A549 (cell line): ENCODE data around the gene SBF1. TPM values are rescaled to one million over a fixed set of nuclear protein-coding genes. Genes with fewer than 3 reads are reported as not detected.

Source experiments
- ATAC-seq, 2 experiments: fragments of 200-7000 bp in 1 of 2; fragments of >200 bp in 1 of 2; cut with Nextera tagmentation in 1 of 2; cut with Tn5 transposase in 1 of 2; 3 replicates each; pipeline versions ENCODE4 v1.8.0 to v1.9.1; 2018 to 2020; ENCODE audit warnings: mild to moderate bottlenecking in 1 of 2, moderate library complexity in 1 of 2
- CTCF ChIA-PET: fragments of 300-600 bp; sonication (Branson Sonifier 250); formaldehyde crosslinking; extraction: SDS; loops from one replicate; lab custom pipeline; 2021; ENCODE audit warnings: antibody characterized with exemption, inconsistent platforms; lab: Yijun Ruan, JAX
- POLR2A ChIA-PET: fragments of 350-600 bp; formaldehyde crosslinking; extraction: SDS; loops from one replicate; lab custom pipeline; 2021; ENCODE audit warnings: antibody characterized with exemption, inconsistent platforms; lab: Yijun Ruan, JAX
- DNase-seq, 2 experiments: peaks; one replicate each; pipeline versions ENCODE4 v3.0.0 to v3.0.0-alpha.2; 2011 to 2016; ENCODE audit warnings: low read depth in 1 of 2, low spot score in 1 of 2
- FAIRE-seq: peaks from 2 replicates; lab custom pipeline; 2011; peaks lifted over from hg19 to GRCh38; lab: Jason Lieb, UNC
- H3K27ac ChIP-seq, 2 experiments: fragments of >200 bp; sonication (Bioruptor Twin); formaldehyde crosslinking; 3 replicates each; pipeline ENCODE4 v1.5.1; 2016 to 2017
- H3K4me1 ChIP-seq: fragments of >200 bp; sonication (Bioruptor Twin); formaldehyde crosslinking; 3 replicates; pipeline ENCODE4 v1.6.1; 2016
- H3K4me2 ChIP-seq: fragments of >200 bp; sonication (Bioruptor Twin); formaldehyde crosslinking; 3 replicates; pipeline ENCODE4 v1.6.1; 2016
- H3K4me3 ChIP-seq: fragments of >200 bp; sonication (Bioruptor Twin); formaldehyde crosslinking; 3 replicates; pipeline ENCODE4 v1.5.1; 2016
- H3K9me3 ChIP-seq: fragments of >200 bp; sonication (Bioruptor Twin); formaldehyde crosslinking; 3 replicates; pipeline ENCODE4 v1.6.1; 2016
- ATOH8 ChIP-seq: fragments of 250-450 bp; sonication (Bioruptor Pico); IDR thresholded peaks from 2 replicates; pipeline ENCODE4 v1.5.0; 2020; ENCODE audit warnings: low read depth, mild to moderate bottlenecking, moderate library complexity
- BCL3 ChIP-seq: fragments of >200 bp; sonication (Bioruptor Twin); formaldehyde crosslinking; IDR thresholded peaks from 3 replicates; pipeline ENCODE4 v1.6.1; 2016
- CBX2 ChIP-seq: fragments of 200-600 bp; sonication (generic); IDR thresholded peaks from 2 replicates; pipeline ENCODE4 v1.6.1; 2016; ENCODE audit warnings: low read depth, mild to moderate bottlenecking, borderline replicate concordance
- CBX8 ChIP-seq: fragments of 200-600 bp; sonication (generic); IDR thresholded peaks from 2 replicates; pipeline ENCODE4 v1.6.1; 2016
- CEBPB ChIP-seq, 2 experiments: fragments of >200 bp in 1 of 2; sonication (Bioruptor Twin) in 1 of 2; formaldehyde crosslinking in 1 of 2; IDR thresholded peaks; 2 replicates each; pipeline ENCODE4 v1.6.1; 2012 to 2016
- CHD2 ChIP-seq: fragments of 150-350 bp; IDR thresholded peaks from 2 replicates; pipeline ENCODE4 v1.6.1; 2014; ENCODE audit warnings: low read length; ENCODE audit not compliant: partially characterized antibody
- EHMT2 ChIP-seq: fragments of 200-600 bp; sonication (generic); IDR thresholded peaks from 2 replicates; pipeline ENCODE4 v1.6.1; 2016; ENCODE audit warnings: antibody characterized with exemption, low read depth, mild to moderate bottlenecking, moderate library complexity
- EP300 ChIP-seq, 2 experiments: fragments of >200 bp; sonication (Bioruptor Twin); formaldehyde crosslinking; IDR thresholded peaks; 2 replicates in 1 of 2; 3 replicates in 1 of 2; pipeline ENCODE4 v1.6.1; 2016 to 2017
- ESRRA ChIP-seq: fragments of 150-350 bp; IDR thresholded peaks from 2 replicates; pipeline ENCODE4 v1.6.1; 2014; ENCODE audit warnings: mild to moderate bottlenecking, low read length, borderline replicate concordance
- FOSL2 ChIP-seq, 2 experiments: fragments of 450-650 bp in 1 of 2; fragments of >200 bp in 1 of 2; sonication (Bioruptor Twin) in 1 of 2; formaldehyde crosslinking; IDR thresholded peaks; 2 replicates each; pipeline versions ENCODE4 v1.5.0 to v1.6.1; 2016 to 2020; ENCODE audit warnings: mild to moderate bottlenecking in 1 of 2, moderate library complexity in 1 of 2
- FOXS1 ChIP-seq: fragments of 250-450 bp; sonication (Bioruptor Pico); IDR thresholded peaks from 2 replicates; pipeline ENCODE4 v1.5.0; 2020; ENCODE audit warnings: mild to moderate bottlenecking, moderate library complexity
- HOXA7 ChIP-seq: fragments of 250-450 bp; sonication (Bioruptor Pico); IDR thresholded peaks from 2 replicates; pipeline ENCODE4 v1.5.0; 2020; ENCODE audit warnings: mild to moderate bottlenecking, moderate library complexity
- JUN ChIP-seq, 2 experiments: fragments of >200 bp; sonication (Bioruptor Twin); formaldehyde crosslinking; IDR thresholded peaks; 2 replicates in 1 of 2; 3 replicates in 1 of 2; pipeline ENCODE4 v1.6.1; 2016 to 2017
- KDM1A ChIP-seq: fragments of 200-600 bp; sonication (generic); IDR thresholded peaks from 2 replicates; pipeline ENCODE4 v1.6.1; 2016; ENCODE audit warnings: low read depth, mild to moderate bottlenecking
- KDM5A ChIP-seq: fragments of 200-600 bp; sonication (generic); IDR thresholded peaks from 2 replicates; pipeline ENCODE4 v1.6.1; 2016; ENCODE audit warnings: antibody characterized with exemption, mild to moderate bottlenecking
- NPAS2 ChIP-seq: fragments of 250-450 bp; sonication (Bioruptor Pico); IDR thresholded peaks from 2 replicates; pipeline ENCODE4 v1.8.0; 2022; ENCODE audit warnings: mild to moderate bottlenecking, moderate library complexity, borderline replicate concordance
- RAD21 ChIP-seq, 2 experiments: fragments of >200 bp in 1 of 2; sonication (Bioruptor Twin) in 1 of 2; formaldehyde crosslinking in 1 of 2; IDR thresholded peaks in 1 of 2; conservative IDR thresholded peaks in 1 of 2; 2 replicates in 1 of 2; 3 replicates in 1 of 2; pipeline ENCODE4 v1.6.1; 2012 to 2018; ENCODE audit warnings: inconsistent platforms in 1 of 2
- RARB ChIP-seq: fragments of 250-450 bp; sonication (Bioruptor Pico); IDR thresholded peaks from 2 replicates; pipeline ENCODE4 v1.8.0; 2021; ENCODE audit warnings: mild to moderate bottlenecking, moderate library complexity
- RCOR1 ChIP-seq: fragments of 150-350 bp; IDR thresholded peaks from 2 replicates; pipeline ENCODE4 v1.6.1; 2014; ENCODE audit warnings: antibody characterized with exemption, low read length, low read depth
- RFX5 ChIP-seq: fragments of 450-650 bp; IDR thresholded peaks from 2 replicates; pipeline ENCODE4 v1.7.1; 2014; ENCODE audit warnings: antibody characterized with exemption, mild to moderate bottlenecking, moderate library complexity
- RNF2 ChIP-seq: fragments of 200-600 bp; sonication (generic); IDR thresholded peaks from 2 replicates; pipeline ENCODE4 v1.6.1; 2016; ENCODE audit warnings: low read depth, mild to moderate bottlenecking, antibody characterized with exemption, moderate library complexity, borderline replicate concordance
- SREBF2 ChIP-seq: fragments of 450-650 bp; IDR thresholded peaks from 2 replicates; pipeline ENCODE4 v1.6.1; 2014; ENCODE audit warnings: mild to moderate bottlenecking, moderate library complexity
- TP53 ChIP-seq: fragments of 250-450 bp; sonication (Bioruptor Pico); IDR thresholded peaks from 2 replicates; pipeline ENCODE4 v1.5.0; 2021; ENCODE audit warnings: mild to moderate bottlenecking, moderate library complexity
- USF2 ChIP-seq: fragments of 450-650 bp; IDR thresholded peaks from 2 replicates; pipeline ENCODE4 v1.6.1; 2014; ENCODE audit warnings: antibody characterized with exemption
- ZC3H11A ChIP-seq: fragments of 450-650 bp; IDR thresholded peaks from 2 replicates; pipeline ENCODE4 v1.6.1; 2014; ENCODE audit warnings: antibody characterized with exemption, mild to moderate bottlenecking
- ZSCAN20 ChIP-seq: fragments of 250-450 bp; sonication (Bioruptor Pico); IDR thresholded peaks from 2 replicates; pipeline ENCODE4 v1.8.0; 2022; ENCODE audit warnings: mild to moderate bottlenecking, moderate library complexity
- WGBS: methylation state at CpG from one replicate; pipeline ENCODE4 v1.1.6; 2017; ENCODE audit errors: missing lambda C conversion rate; 5-methylcytosine and 5-hydroxymethylcytosine counted together
- polyA plus RNA-seq, 4 experiments: library from polyadenylated mRNA; depleted of rRNA in 3 of 4; stranded (reverse); fragments of >200 nt; fragmentation: RNase III in 1 of 4; extraction: RNeasy Plus Mini Kit Qiagen cat#74134 plus additional on column Dnase treatment in 1 of 4; gene quantifications; 2 replicates in 3 of 4; 3 replicates in 1 of 4; pipeline ENCODE4 v1.2.3, GENCODE V29; 2011 to 2017
- TF ChIP-seq, protein P1 (sequence below): IDR thresholded peaks from 2 replicates; pipeline ENCODE4 v1.6.1; 2012; ENCODE audit warnings: low read depth, borderline replicate concordance
- TF ChIP-seq, protein P2 (sequence below): fragments of >200 bp; sonication (Bioruptor Twin); formaldehyde crosslinking; IDR thresholded peaks from 3 replicates; pipeline ENCODE4 v1.5.1; 2016

The SBF1 gene
- polyA plus RNA-seq, 2 of the 4 experiments (the other 2 are of a cell fraction): 9.6 to 23.0 TPM

DNA sequence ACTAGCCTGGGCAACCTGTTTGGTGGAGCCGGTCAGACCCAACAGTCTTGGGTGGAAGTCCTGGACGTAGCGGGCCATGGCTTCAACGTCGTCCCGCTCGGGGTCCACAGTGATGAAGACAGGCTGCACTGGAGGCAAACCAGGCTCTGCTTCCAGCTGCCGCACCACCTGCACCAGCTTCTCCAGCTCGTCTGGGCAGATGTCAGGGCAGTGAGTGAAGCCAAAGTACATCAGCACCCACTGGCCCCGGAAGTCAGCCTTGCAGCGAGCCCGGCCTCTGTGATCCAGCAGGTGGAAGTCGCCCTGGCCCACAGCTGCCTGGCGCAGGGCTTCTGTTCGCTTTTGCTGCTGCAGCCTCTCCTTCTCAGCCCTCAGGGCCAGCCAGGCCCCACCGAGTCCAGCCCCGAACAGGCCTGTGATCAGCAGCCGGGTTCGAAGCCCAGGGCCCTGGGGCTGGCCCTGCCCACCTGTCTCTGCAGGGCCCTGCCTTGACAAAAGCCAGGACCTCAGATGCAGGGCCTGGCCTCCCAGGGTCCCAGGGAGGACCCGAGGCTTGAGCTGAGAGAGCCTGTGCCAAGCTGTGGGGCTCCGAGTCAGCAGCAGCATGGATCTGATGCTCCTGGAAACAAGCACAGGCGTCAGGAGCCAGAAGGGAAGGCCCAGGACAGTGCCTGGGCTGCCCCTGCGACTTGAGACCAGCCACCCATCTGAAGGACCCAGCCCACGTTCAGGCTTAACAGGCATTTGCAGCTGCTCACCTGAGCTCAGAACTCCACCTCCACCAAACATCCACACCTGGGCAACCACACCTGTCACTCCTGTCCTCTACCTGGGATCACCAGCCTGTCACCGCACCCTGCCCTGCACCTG, 49.2 kb upstream of the SBF1 start:
- 90% methylated on average over 11 of the region's 25 CpGs for WGBS
- DNase-seq (no peak), FAIRE-seq (no peak), ATAC-seq (no peak)
- ChIA-PET POLR2A (interaction anchor here (2.8 kb wide), 1 partner anchor 16 kb away, joined by 36 read pairs; the partner anchor contains the start of genes LMF2 and NCAPH2), CTCF (interaction anchor here (1.2 to 2.7 kb wide), 6 partner anchors 9 to 97 kb away, joined by 3 to 31 read pairs (median 18); partner anchors contain the start of genes LMF2, NCAPH2 and SYCE3)
- peak overlapping the region; percentile 96 for H3K4me2 ChIP-seq
- TF ChIP-seq RAD21 (conservative IDR thresholded peaks at IDR 0.05 in 1 of 2, IDR thresholded peaks at IDR 0.05 in 1 of 2) (no peak), SREBF2 (no peak), CHD2 (no peak), JUN (IDR thresholded peaks at IDR 0.05) (no peak), ZC3H11A (no peak), EP300 (IDR thresholded peaks at IDR 0.05) (no peak), CBX2 (no peak), RARB (CRISPR knock-in tag) (no peak), BCL3 (no peak), CBX8 (no peak), NPAS2 (CRISPR knock-in tag) (no peak), ATOH8 (no peak), RFX5 (no peak), USF2 (no peak), CEBPB (IDR thresholded peaks at IDR 0.05) (no peak), FOSL2 (IDR thresholded peaks at IDR 0.05) (no peak), FOSL2 (CRISPR knock-in tag; IDR thresholded peaks at IDR 0.05) (no peak), KDM5A (no peak)
- TF ChIP-seq, protein P1, sequence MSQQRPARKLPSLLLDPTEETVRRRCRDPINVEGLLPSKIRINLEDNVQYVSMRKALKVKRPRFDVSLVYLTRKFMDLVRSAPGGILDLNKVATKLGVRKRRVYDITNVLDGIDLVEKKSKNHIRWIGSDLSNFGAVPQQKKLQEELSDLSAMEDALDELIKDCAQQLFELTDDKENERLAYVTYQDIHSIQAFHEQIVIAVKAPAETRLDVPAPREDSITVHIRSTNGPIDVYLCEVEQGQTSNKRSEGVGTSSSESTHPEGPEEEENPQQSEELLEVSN: no peak
- no peaks in the 10 kb centered on the region for H3K9me3 ChIP-seq
- peak overlapping the region; percentile 70 for H3K4me3 ChIP-seq
- peaks cover 14% of the 10 kb centered on the region for H3K4me1 ChIP-seq
- H3K27ac ChIP-seq: peak overlapping the region; percentile 92 to 99; a peak in 4 of 6 replicates

DNA sequence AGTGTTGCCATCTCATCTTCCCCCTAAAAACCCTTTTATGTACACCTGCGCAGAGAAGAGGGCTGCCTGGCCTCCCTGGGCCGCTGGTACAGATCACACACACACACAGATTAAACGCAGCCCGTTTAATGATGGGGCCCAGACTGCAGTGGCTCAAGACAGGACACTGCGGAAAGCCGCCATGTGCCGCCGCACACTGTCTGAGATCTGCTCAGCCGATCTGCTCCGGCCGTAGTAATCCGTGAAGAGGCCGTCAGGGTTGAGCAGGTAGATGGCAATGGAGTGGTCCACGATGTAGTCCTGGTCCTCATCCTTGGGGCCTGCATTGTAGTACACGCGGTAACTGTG, 48.6 kb upstream of the SBF1 start:
- Histone ChIP-seq H3K4me1 (peaks cover 14% of the 10 kb centered on the region), H3K27ac (no peak overlapping the region), H3K4me2 (no peak overlapping the region), H3K4me3 (no peak overlapping the region), H3K9me3 (no peaks in the 10 kb centered on the region)
- no peak for TF ChIP-seq KDM1A
- TF ChIP-seq RCOR1: no peak
- no peak for TF ChIP-seq ZSCAN20
- TF ChIP-seq FOXS1 (CRISPR knock-in tag): no peak
- TF ChIP-seq, protein P2, sequence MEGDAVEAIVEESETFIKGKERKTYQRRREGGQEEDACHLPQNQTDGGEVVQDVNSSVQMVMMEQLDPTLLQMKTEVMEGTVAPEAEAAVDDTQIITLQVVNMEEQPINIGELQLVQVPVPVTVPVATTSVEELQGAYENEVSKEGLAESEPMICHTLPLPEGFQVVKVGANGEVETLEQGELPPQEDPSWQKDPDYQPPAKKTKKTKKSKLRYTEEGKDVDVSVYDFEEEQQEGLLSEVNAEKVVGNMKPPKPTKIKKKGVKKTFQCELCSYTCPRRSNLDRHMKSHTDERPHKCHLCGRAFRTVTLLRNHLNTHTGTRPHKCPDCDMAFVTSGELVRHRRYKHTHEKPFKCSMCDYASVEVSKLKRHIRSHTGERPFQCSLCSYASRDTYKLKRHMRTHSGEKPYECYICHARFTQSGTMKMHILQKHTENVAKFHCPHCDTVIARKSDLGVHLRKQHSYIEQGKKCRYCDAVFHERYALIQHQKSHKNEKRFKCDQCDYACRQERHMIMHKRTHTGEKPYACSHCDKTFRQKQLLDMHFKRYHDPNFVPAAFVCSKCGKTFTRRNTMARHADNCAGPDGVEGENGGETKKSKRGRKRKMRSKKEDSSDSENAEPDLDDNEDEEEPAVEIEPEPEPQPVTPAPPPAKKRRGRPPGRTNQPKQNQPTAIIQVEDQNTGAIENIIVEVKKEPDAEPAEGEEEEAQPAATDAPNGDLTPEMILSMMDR: no peak
- no peak for TF ChIP-seq TP53 (CRISPR knock-in tag)
- no peak for TF ChIP-seq ESRRA
- no peak for TF ChIP-seq RNF2
- TF ChIP-seq EHMT2: no peak
- TF ChIP-seq HOXA7 (CRISPR knock-in tag): no peak
- no peak for ATAC-seq
- DNase-seq: no peak
- no CpG with 5 or more reads among the region's 16 CpGs for WGBS
- no peak for FAIRE-seq
- ChIA-PET CTCF (no interaction called here), POLR2A (no interaction called here)
